ENCODE measurements around the gene TBCB.
"Not testable (repeated sequence)": the region's sequence is repeated elsewhere in the genome, so short reads cannot be mapped to it uniquely, and the experiment has no call there.

The TBCB gene

GRCh38 chr19:36115453-36116343 is at the start of gene TBCB:
TSS of gene TBCB (plus strand) at chr19:36115468. CDS start at chr19:36115561, 93 bp downstream.
- peak; percentile 49 for DNase-seq

GRCh38 chr19:36067681-36068080 is 47.6 kb upstream of the TBCB start:
- no peak for DNase-seq

GRCh38 chr19:36068810-36069499 is 46.3 kb upstream of the TBCB start:
- DNase-seq, result not testable (repeated sequence)

- no peak for DNase-seq
Measured at GRCh38 chr19:36072081-36072480, 43.2 kb upstream of the TBCB start.

- DNase-seq, result no peak
Measured at GRCh38 chr19:36073121-36073876, 42.0 kb upstream of the TBCB start.

GRCh38 chr19:36079389-36079945 is 35.8 kb upstream of the TBCB start:
- no peak for DNase-seq

GRCh38 chr19:36081385-36081784 is 33.9 kb upstream of the TBCB start:
- no peak for DNase-seq

- no peak for DNase-seq
Measured at GRCh38 chr19:36081894-36082293, 33.4 kb upstream of the TBCB start.

GRCh38 chr19:36082916-36083315 is 32.4 kb upstream of the TBCB start:
- no peak for DNase-seq

GRCh38 chr19:36084231-36085009 is 30.8 kb upstream of the TBCB start:
- no peak for DNase-seq

- no peak for DNase-seq
Measured at GRCh38 chr19:36086326-36086725, 28.9 kb upstream of the TBCB start.

- no peak for DNase-seq
Measured at GRCh38 chr19:36089847-36090246, 25.4 kb upstream of the TBCB start.

GRCh38 chr19:36090910-36091695 is 24.2 kb upstream of the TBCB start:
- no peak for DNase-seq

GRCh38 chr19:36092566-36092965 is 22.7 kb upstream of the TBCB start:
- no peak for DNase-seq

GRCh38 chr19:36093146-36093662 is 22.1 kb upstream of the TBCB start:
- DNase-seq, result no peak

- no peak for DNase-seq
Measured at GRCh38 chr19:36093687-36094086, 21.6 kb upstream of the TBCB start.

- DNase-seq, result no peak
Measured at GRCh38 chr19:36097036-36097435, 18.2 kb upstream of the TBCB start.

GRCh38 chr19:36099166-36099785 is 16.0 kb upstream of the TBCB start:
- no peak for DNase-seq

- no peak for DNase-seq
Measured at GRCh38 chr19:36100476-36100875, 14.8 kb upstream of the TBCB start.

GRCh38 chr19:36101550-36102327 is 13.5 kb upstream of the TBCB start:
- DNase-seq, result no peak

Data from NCI-H446 treated with DMSO at 0.1 percent for 48 hours (cell line).